HepG2 (cell line): Measurements from ENCODE around the gene AGER. TPM values are rescaled to one million over a fixed set of nuclear protein-coding genes. Genes with fewer than 3 reads are reported as not detected.

ENCODE experiments used
- ATAC-seq: fragments of 200-7000 bp; cut with Tn5 transposase; 3 replicates; pipeline ENCODE4 v1.9.1; 2020; ENCODE audit warnings: mild to moderate bottlenecking, moderate library complexity
- BruUV-seq: library from RNA; stranded (reverse); fragments of 400-500 nt; replicated peaks from 2 replicates; lab custom pipeline; 2021; lab: Mats Ljungman, UMichigan
- CTCF ChIA-PET: fragments of 300-600 bp; formaldehyde crosslinking; extraction: SDS; loops from one replicate; lab custom pipeline; 2021; ENCODE audit warnings: low total read pairs, inconsistent platforms, low intra/inter-chr PET ratio; lab: Yijun Ruan, JAX
- POLR2A ChIA-PET: fragments of 350-600 bp; sonication (Branson Sonifier 250); formaldehyde crosslinking; loops from one replicate; lab custom pipeline; 2020; ENCODE audit warnings: antibody characterized with exemption, inconsistent platforms; lab: Yijun Ruan, JAX
- DNase-seq: peaks from one replicate; pipeline ENCODE4 v3.0.0-alpha.2; 2015; ENCODE audit warnings: low spot score
- FAIRE-seq: peaks from 3 replicates; lab custom pipeline; 2011; peaks lifted over from hg19 to GRCh38; lab: Jason Lieb, UNC
- H2AFZ ChIP-seq: one replicate; pipeline ENCODE4 v1.6.1; 2011; ENCODE audit warnings: low read length, inconsistent platforms
- H3K27ac ChIP-seq: fragments of 300-600 bp; 3 replicates; pipeline ENCODE4 v1.8.0; 2011; ENCODE audit warnings: mixed run types, mild to moderate bottlenecking, mixed read lengths, low read length, inconsistent platforms; ENCODE audit not compliant: insufficient read depth; ENCODE audit errors: extremely low read length
- H3K27me3 ChIP-seq, 2 experiments: fragments of 200-600 bp in 1 of 2; 2 replicates in 1 of 2; 3 replicates in 1 of 2; pipeline versions ENCODE4 v1.6.0 to v1.8.0; 2011; ENCODE audit warnings: low read length in 2 of 2, mild to moderate bottlenecking in 2 of 2, moderate library complexity in 2 of 2, inconsistent platforms in 1 of 2; ENCODE audit not compliant: insufficient read depth in 2 of 2, control insufficient read depth in 1 of 2
- H3K36me3 ChIP-seq, 2 experiments: fragments of 200-600 bp in 1 of 2; replicated peaks in 1 of 2; 2 replicates in 1 of 2; 3 replicates in 1 of 2; pipeline versions ENCODE4 v1.5.1 to v1.8.0; 2011; ENCODE audit warnings: low read length in 2 of 2, inconsistent platforms in 1 of 2; ENCODE audit not compliant: insufficient read depth in 2 of 2, control insufficient read depth in 1 of 2
- H3K4me1 ChIP-seq: 2 replicates; pipeline ENCODE4 v1.5.1; 2012; ENCODE audit warnings: low read length, inconsistent platforms; ENCODE audit not compliant: insufficient read depth
- H3K4me2 ChIP-seq: 2 replicates; pipeline ENCODE4 v1.6.0; 2011; ENCODE audit warnings: low read depth, low read length, inconsistent platforms
- H3K4me3 ChIP-seq, 3 experiments: fragments of 200-600 bp in 1 of 3; sonication (generic), shearing (Covaris generic) in 1 of 3; replicated peaks in 1 of 3; 2 replicates each; pipeline ENCODE4 v1.5.1; 2011 to 2016; ENCODE audit warnings: low read length in 3 of 3, inconsistent platforms in 2 of 3, low read depth in 2 of 3, mild to moderate bottlenecking in 2 of 3, control low read depth in 1 of 3, mixed read lengths in 1 of 3; ENCODE audit not compliant: insufficient read depth in 1 of 3
- H3K79me2 ChIP-seq: one replicate; pipeline ENCODE4 v1.6.1; 2011; ENCODE audit warnings: low read length, inconsistent platforms; ENCODE audit not compliant: insufficient read depth
- H3K9ac ChIP-seq: 2 replicates; pipeline ENCODE4 v1.6.0; 2011; ENCODE audit warnings: mild to moderate bottlenecking, low read depth, low read length, inconsistent platforms; ENCODE audit not compliant: insufficient read depth
- H3K9me3 ChIP-seq: 2 replicates; pipeline ENCODE4 v1.5.1; 2012; ENCODE audit warnings: mild to moderate bottlenecking, low read length
- H4K20me1 ChIP-seq: 2 replicates; pipeline ENCODE4 v1.6.0; 2011; ENCODE audit warnings: inconsistent platforms, mild to moderate bottlenecking, low read length, moderate library complexity; ENCODE audit not compliant: insufficient read depth
- AGO2 ChIP-seq: fragments of 200-400 bp; formaldehyde crosslinking; optimal IDR thresholded peaks from 2 replicates; pipeline ENCODE3; 2017; ENCODE audit warnings: mild to moderate bottlenecking, low read depth, low read length, moderate library complexity
- BATF2 ChIP-seq: sonication (generic); formaldehyde crosslinking; IDR thresholded peaks from 2 replicates; pipeline ENCODE4 v1.8.0; 2022; ENCODE audit warnings: mild to moderate bottlenecking, missing genetic modification reagents, moderate library complexity
- ELF3 ChIP-seq: IDR thresholded peaks from 2 replicates; pipeline ENCODE4 v1.6.1; 2016; ENCODE audit warnings: missing genetic modification reagents, missing compliant biosample characterization
- HOMEZ ChIP-seq: IDR thresholded peaks from 2 replicates; pipeline ENCODE4 v1.6.1; 2016; ENCODE audit warnings: low read depth
- MTA1 ChIP-seq: sonication (generic); formaldehyde crosslinking; IDR thresholded peaks from 2 replicates; pipeline ENCODE4 v1.4.0; 2020; ENCODE audit warnings: missing genetic modification reagents, mild to moderate bottlenecking, borderline replicate concordance
- POLR2A ChIP-seq, 2 experiments: IDR thresholded peaks; 2 replicates each; pipeline ENCODE4 v1.6.1; 2011; ENCODE audit warnings: low read depth in 2 of 2, low read length in 2 of 2, mild to moderate bottlenecking in 1 of 2, moderate library complexity in 1 of 2; ENCODE audit not compliant: insufficient read depth in 1 of 2
- STAG1 ChIP-seq: sonication (generic); formaldehyde crosslinking; IDR thresholded peaks from 2 replicates; pipeline ENCODE4 v1.4.0; 2020; ENCODE audit warnings: missing genetic modification reagents
- USF2 ChIP-seq, 2 experiments: sonication (generic) in 1 of 2; formaldehyde crosslinking in 1 of 2; IDR thresholded peaks; 2 replicates each; pipeline versions ENCODE4 v1.5.1 to v1.6.1; 2011 to 2020; ENCODE audit warnings: borderline replicate concordance in 1 of 2, low read depth in 1 of 2, low read length in 1 of 2, mild to moderate bottlenecking in 1 of 2, missing genetic modification reagents in 1 of 2, moderate library complexity in 1 of 2
- ZBTB10 ChIP-seq: sonication (generic); formaldehyde crosslinking; IDR thresholded peaks from 2 replicates; pipeline ENCODE4 v1.4.0; 2020; ENCODE audit warnings: missing genetic modification reagents, borderline replicate concordance
- ZNF354B ChIP-seq: sonication (generic); formaldehyde crosslinking; IDR thresholded peaks from 2 replicates; pipeline ENCODE4 v1.8.0; 2022; ENCODE audit warnings: mild to moderate bottlenecking, missing genetic modification reagents
- ZNF570 ChIP-seq: sonication (generic); formaldehyde crosslinking; IDR thresholded peaks from 2 replicates; pipeline ENCODE4 v1.4.0; 2020; ENCODE audit warnings: mild to moderate bottlenecking, missing genetic modification reagents, borderline replicate concordance
- ZNF619 ChIP-seq: sonication (generic); formaldehyde crosslinking; IDR thresholded peaks from 2 replicates; pipeline ENCODE4 v1.4.0; 2020; ENCODE audit warnings: mild to moderate bottlenecking, missing genetic modification reagents
- ZNF670 ChIP-seq: sonication (generic); formaldehyde crosslinking; IDR thresholded peaks from 2 replicates; pipeline ENCODE4 v1.8.0; 2022; ENCODE audit warnings: mild to moderate bottlenecking, missing genetic modification reagents, borderline replicate concordance
- ZNF747 ChIP-seq: sonication (generic); formaldehyde crosslinking; IDR thresholded peaks from 2 replicates; pipeline ENCODE4 v1.8.1; 2023; ENCODE audit warnings: missing genetic modification reagents, mild to moderate bottlenecking, borderline replicate concordance
- WGBS: methylation state at CpG from one replicate; pipeline ENCODE4 v1.1.6; 2017; ENCODE audit warnings: low lambda C conversion rate; 5-methylcytosine and 5-hydroxymethylcytosine counted together
- in situ Hi-C: cut with HindIII; loops from 2 replicates; pipeline ENCODE4 v1.10.0; 2017; ENCODE audit warnings: low pct_unique_long_range_greater_than_20kb; ENCODE audit not compliant: extremely low pct_ligation_motif_present
- intact Hi-C: fragments of 100-400 bp; cut with micrococcal nuclease; formaldehyde crosslinking; loops from one replicate; pipeline ENCODE4 v1.10.0; 2022; ENCODE audit not compliant: unreplicated experiment
- polyA plus RNA-seq, 8 experiments: library from polyadenylated mRNA; depleted of rRNA in 3 of 8; stranded (reverse) in 7 of 8; unstranded in 1 of 8; fragments of >200 nt; fragmentation: Illumina TruSeq in 4 of 8; extraction: Trizol in 4 of 8; gene quantifications; 2 replicates each; pipeline versions ENCODE4 v1.2.1 to v1.2.3, GENCODE V29; 2011 to 2016; ENCODE audit warnings: low read depth in 4 of 8, missing spikeins in 1 of 8, mixed read lengths in 1 of 8; ENCODE audit not compliant: insufficient read depth in 1 of 8
- total RNA-seq, 5 experiments: library from RNA; depleted of rRNA; stranded (reverse); fragments of >200 nt; fragmentation: Illumina TruSeq; extraction: Trizol; gene quantifications; 2 replicates each; pipeline ENCODE4 v1.2.3, GENCODE V29; 2016; ENCODE audit warnings: low read depth in 1 of 5

The AGER gene
- total and polyA plus RNA-seq, 2 of the 13 experiments (the other 11 are each of a cell fraction or from before 2014, with no cell fraction given) = 1.9 to 5.1 TPM

- no peak for TF ChIP-seq ZNF670 (CRISPR knock-in tag)
- no peak for TF ChIP-seq USF2 (IDR thresholded peaks at IDR 0.05; ENCODE audit: low read depth, low read length)
- no peak for TF ChIP-seq USF2 (CRISPR knock-in tag; IDR thresholded peaks at IDR 0.05; ENCODE audit: borderline replicate concordance)
- TF ChIP-seq ZNF354B (CRISPR knock-in tag) = no peak
- 0 out of 2 replicates have a peak, but pooled peaks have one; percentile 6 for TF ChIP-seq STAG1
- TF ChIP-seq ELF3 (CRISPR knock-in tag) = no peak
- TF ChIP-seq, all 625 proteins: peak for 4
Observed at GRCh38 chr6:32181915-32182529, 2.0 kb downstream of the AGER start (continued).

GRCh38 chr6:32181148-32181702 lies 2.8 kb downstream of the AGER start:
- intact Hi-C loops = no loop called here
- DNase-seq (no peak), FAIRE-seq (no peak), ATAC-seq (no peak)
- H3K36me3 ChIP-seq = peaks cover 20 to 33% of the 10 kb centered on the region in 2 experiments; a peak in 4 of 5 replicates
- H3K4me1 ChIP-seq = peaks cover 28% of the 10 kb centered on the region
- H4K20me1 ChIP-seq = no peaks in the 10 kb centered on the region
- H3K27me3 ChIP-seq = no peaks in the 10 kb centered on the region
- H3K9ac ChIP-seq = no peak overlapping the region
- no peak overlapping the region for H3K4me3 ChIP-seq
- ChIA-PET POLR2A (interaction anchor here (2.4 to 5.8 kb wide), 2 partner anchors 7 to 14 kb away, joined by 18 to 127 read pairs; partner anchors contain the start of gene PBX2), CTCF (no interaction called here)
- no peaks in the 10 kb centered on the region for H3K9me3 ChIP-seq
- in situ Hi-C loops = no loop called here
- WGBS = 97% methylated on average over 15 of the region's 15 CpGs
- no TSS peak for BruUV-seq
- no peak overlapping the region for H3K27ac ChIP-seq
- no peak overlapping the region for H3K4me2 ChIP-seq
- H2AFZ ChIP-seq = no peak overlapping the region
- H3K79me2 ChIP-seq = peaks cover 20% of the 10 kb centered on the region
- TF ChIP-seq HOMEZ (CRISPR knock-in tag) (no peak), BATF2 (CRISPR knock-in tag) (no peak), ZBTB10 (CRISPR knock-in tag) (no peak), ZNF747 (CRISPR knock-in tag) (0 out of 2 replicates have a peak, but pooled peaks have one; percentile 26), ZNF619 (CRISPR knock-in tag) (no peak), AGO2 (peak; percentile 72), ZNF570 (CRISPR knock-in tag) (no peak), MTA1 (CRISPR knock-in tag) (0 out of 2 replicates have a peak, but pooled peaks have one; percentile 21), POLR2A (IDR thresholded peaks at IDR 0.05; ENCODE audit: insufficient read depth in 1 of 2, low read depth in 2 of 2, low read length in 2 of 2) (peak in 1 of 2 experiments; percentile 30; a peak in 1 of 4 replicates)
